ENCODE data around the gene PRELID1. TPM values are rescaled to one million over a fixed set of nuclear protein-coding genes. Genes with fewer than 3 reads are reported as not detected.

Gene PRELID1
- total and polyA plus RNA-seq, 2 experiments from 2014 or later = 86.0 to 185 TPM

DNA sequence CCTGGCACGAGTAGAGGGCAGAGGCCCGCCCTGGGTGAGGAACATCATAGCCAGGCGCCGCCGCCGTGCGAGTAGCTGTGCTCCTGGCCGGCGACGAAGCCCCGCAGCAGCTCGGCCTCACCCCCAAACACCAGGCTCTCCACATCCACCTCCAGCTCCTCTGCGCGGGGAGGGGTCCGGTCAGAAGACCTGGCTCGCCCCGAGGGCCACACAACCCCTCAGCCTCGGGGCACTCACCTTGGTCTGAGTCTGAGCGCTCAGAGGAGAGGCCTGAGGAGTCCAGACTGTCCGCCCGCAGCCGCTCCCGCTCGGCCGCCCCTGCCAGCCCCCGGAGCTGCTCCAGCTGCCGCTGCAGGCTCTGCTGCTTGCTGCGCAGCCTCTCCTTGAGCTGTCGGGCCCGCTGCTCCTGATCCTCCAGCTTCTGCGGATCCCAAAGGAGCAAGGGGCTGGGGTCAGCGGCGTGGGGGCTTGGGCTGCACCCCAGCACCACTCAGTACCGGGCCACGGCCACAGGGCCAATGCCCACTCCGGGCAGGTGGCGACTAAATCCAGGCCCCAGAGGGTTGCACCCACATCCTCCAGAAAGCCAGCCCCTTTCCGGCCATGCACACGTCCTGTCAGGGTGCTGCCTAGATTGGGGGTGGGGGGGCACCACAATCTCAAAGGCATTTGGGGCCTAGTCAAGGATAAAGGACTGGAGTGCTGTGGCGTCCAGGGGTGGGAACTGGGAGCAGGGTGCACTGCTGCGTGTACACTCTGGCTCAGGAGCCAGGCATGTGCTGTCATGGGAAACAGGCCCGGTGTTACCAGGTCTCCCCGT is 4.2 kb downstream of the PRELID1 start:
- Histone ChIP-seq H3K4me1 (ENCODE audit: low read depth) (peaks cover 6% of the 10 kb centered on the region), H3K27ac (no peak overlapping the region), H3K4me3 (no peak overlapping the region), H3K27me3 (no peaks in the 10 kb centered on the region), H3K36me3 (peaks cover 9% of the 10 kb centered on the region), H3K9me3 (ENCODE audit: low read depth) (no peaks in the 10 kb centered on the region)
- no peak for DNase-seq (ENCODE audit: low read depth in 1 of 2, low spot score in 1 of 2)
- TF ChIP-seq, protein P1, sequence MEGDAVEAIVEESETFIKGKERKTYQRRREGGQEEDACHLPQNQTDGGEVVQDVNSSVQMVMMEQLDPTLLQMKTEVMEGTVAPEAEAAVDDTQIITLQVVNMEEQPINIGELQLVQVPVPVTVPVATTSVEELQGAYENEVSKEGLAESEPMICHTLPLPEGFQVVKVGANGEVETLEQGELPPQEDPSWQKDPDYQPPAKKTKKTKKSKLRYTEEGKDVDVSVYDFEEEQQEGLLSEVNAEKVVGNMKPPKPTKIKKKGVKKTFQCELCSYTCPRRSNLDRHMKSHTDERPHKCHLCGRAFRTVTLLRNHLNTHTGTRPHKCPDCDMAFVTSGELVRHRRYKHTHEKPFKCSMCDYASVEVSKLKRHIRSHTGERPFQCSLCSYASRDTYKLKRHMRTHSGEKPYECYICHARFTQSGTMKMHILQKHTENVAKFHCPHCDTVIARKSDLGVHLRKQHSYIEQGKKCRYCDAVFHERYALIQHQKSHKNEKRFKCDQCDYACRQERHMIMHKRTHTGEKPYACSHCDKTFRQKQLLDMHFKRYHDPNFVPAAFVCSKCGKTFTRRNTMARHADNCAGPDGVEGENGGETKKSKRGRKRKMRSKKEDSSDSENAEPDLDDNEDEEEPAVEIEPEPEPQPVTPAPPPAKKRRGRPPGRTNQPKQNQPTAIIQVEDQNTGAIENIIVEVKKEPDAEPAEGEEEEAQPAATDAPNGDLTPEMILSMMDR (IDR thresholded peaks at IDR 0.05; ENCODE audit: low read depth, low read length) = no peak

DNA sequence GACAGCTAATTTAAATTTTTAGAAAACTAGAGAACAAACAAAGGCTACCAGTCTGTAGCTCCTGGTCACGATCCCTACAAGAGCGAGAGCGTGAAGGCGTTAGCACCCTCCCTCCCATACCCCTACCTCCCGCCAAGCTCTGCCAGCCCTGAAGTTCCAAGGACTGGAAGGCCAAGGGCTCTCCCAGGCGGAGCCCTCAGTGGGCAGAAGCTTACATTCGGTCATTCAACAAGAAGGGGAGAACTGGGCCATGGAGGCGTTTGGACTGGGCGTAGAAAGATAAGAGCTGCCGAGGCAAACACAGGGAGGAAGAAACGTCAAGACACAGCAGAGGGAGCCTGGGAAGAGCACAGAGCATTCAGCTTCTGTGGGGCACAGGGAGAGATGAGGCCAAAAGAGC is 5.1 kb downstream of the PRELID1 start:
- TF ChIP-seq, protein P1 (IDR thresholded peaks at IDR 0.05; ENCODE audit: low read depth, low read length) = no peak
- H3K36me3 ChIP-seq = peaks cover 9% of the 10 kb centered on the region
- DNase-seq (ENCODE audit: low read depth in 1 of 2, low spot score in 1 of 2) = no peak
- no peaks in the 10 kb centered on the region for H3K27me3 ChIP-seq
- H3K4me3 ChIP-seq = no peak overlapping the region
- H3K27ac ChIP-seq = no peak overlapping the region
- no peaks in the 10 kb centered on the region for H3K9me3 ChIP-seq (ENCODE audit: low read depth)
- peaks cover 6% of the 10 kb centered on the region for H3K4me1 ChIP-seq (ENCODE audit: low read depth)

DNA sequence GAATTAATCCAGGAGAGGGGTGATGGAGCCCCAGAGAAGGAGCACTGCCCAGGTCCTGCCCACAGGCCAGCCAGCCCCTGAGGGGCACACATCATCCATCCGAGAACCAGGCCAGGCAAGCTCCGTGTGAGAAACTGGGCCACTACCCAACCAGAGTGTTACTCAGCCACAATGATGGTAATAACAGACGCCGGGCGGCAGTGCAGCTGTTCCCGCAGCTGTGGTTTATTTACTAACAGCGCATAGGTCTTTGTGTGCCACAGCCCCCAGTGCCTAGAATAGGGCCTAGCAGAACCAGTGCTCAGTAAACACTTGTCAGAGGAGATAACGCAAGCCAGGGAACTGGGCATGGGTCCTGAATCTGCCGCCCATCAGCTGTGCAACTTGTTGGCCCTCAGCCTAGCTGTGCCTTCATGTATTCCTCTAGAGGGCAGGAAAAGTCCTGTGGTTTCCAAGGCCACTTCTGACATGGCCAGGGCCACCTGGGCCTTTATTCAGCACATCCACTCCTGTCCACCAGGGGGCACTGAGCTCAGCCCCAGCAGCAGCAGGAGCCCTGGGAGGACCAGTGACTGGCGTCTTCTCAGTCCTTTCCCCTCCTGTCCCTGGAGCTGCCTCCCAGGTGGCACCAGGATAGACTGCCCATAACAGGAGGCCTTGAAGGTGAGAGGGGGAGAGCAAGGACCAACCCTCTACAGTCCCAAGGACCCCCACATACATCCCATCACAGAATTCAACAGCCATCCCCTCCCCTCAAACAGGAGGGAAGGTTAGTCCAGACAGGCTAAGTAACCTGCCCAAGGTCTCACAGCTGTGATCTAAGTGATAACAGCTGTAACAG is 6.0 kb downstream of the PRELID1 start:
- Histone ChIP-seq H3K4me1 (ENCODE audit: low read depth) (peaks cover 3% of the 10 kb centered on the region), H3K4me3 (no peak overlapping the region)
- peak; percentile 74 for DNase-seq (ENCODE audit: low read depth in 1 of 2, low spot score in 1 of 2)

DNA sequence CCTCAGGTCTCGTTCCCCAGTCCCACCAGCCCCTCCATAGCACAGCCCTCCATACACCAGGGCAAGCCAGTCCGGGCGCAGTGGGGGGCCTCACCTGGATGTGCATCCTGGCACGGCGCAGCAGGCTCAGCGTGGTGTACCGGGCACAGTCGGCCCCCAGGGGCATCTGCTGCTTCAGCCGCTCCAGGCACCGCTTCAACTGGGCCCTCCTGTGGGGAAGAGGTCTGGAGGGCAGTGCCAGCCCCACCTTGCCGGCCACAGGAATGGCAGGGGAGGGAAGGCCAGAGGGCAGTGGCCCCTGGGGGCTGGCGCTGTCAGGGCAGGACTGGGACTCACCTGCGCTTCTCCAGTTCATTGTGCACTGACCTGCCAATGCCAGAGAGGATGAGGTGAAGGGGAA is 6.7 kb downstream of the PRELID1 start:
- H3K4me3 ChIP-seq = no peak overlapping the region

More for the DNA sequence above, 6.0 kb downstream of the PRELID1 start:
- TF ChIP-seq, protein P1 (IDR thresholded peaks at IDR 0.05; ENCODE audit: low read depth, low read length) = peak; percentile 94
- Histone ChIP-seq H3K27me3 (no peaks in the 10 kb centered on the region), H3K36me3 (peaks cover 9% of the 10 kb centered on the region), H3K9me3 (ENCODE audit: low read depth) (no peaks in the 10 kb centered on the region), H3K27ac (no peak overlapping the region)

DNA sequence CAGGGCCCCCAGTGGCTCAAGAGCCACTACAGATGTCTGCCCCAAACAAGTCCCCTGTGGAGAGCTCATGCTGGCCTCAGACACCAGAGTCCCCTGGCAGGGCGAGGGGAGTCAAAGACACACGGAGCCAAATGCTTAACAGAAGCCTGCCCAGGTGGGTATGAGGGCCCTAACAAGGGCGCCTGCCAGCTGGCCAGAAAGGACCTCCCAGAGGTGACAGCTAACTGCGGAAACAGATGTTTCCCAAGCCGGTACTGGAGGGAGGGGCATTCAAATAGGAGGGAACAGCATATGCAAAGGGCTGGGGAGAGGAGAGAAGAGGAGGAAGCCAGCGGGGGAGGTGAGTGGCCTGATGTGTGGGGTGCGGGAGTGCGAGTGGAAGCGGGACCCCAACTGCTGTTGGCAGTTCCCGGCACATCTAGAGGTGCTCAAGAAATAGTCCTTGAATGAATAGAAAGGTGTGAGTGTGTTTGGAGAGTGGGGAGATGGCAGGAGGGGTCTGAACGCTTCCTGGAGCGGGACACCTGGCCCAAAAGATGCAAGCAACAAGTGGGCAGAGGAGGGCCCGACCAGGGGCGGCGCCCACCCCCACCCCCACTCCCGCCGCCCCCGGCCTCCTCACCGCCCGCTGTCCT is 7.3 kb downstream of the PRELID1 start:
- H3K27me3 ChIP-seq = no peaks in the 10 kb centered on the region
- no peak overlapping the region for H3K27ac ChIP-seq
- H3K4me3 ChIP-seq = peak overlapping the region; percentile 41
- TF ChIP-seq, protein P1 (IDR thresholded peaks at IDR 0.05; ENCODE audit: low read depth, low read length) = no peak
- DNase-seq (ENCODE audit: low read depth in 1 of 2, low spot score in 1 of 2) = peak in 1 of 2 donors; percentile 38
- H3K4me1 ChIP-seq (ENCODE audit: low read depth) = no peaks in the 10 kb centered on the region
- peaks cover 5% of the 10 kb centered on the region for H3K36me3 ChIP-seq
- H3K9me3 ChIP-seq (ENCODE audit: low read depth) = no peaks in the 10 kb centered on the region

More for the DNA sequence above, 6.7 kb downstream of the PRELID1 start:
- TF ChIP-seq, protein P1 (IDR thresholded peaks at IDR 0.05; ENCODE audit: low read depth, low read length) = no peak
- no peak for DNase-seq (ENCODE audit: low read depth in 1 of 2, low spot score in 1 of 2)
- H3K4me1 ChIP-seq (ENCODE audit: low read depth) = no peaks in the 10 kb centered on the region
- H3K27ac ChIP-seq = no peak overlapping the region
- H3K9me3 ChIP-seq (ENCODE audit: low read depth) = no peaks in the 10 kb centered on the region
- H3K27me3 ChIP-seq = no peaks in the 10 kb centered on the region
- peaks cover 8% of the 10 kb centered on the region for H3K36me3 ChIP-seq
